Measurements from ENCODE around the gene OSBPL2.

OSBPL2 gene

GRCh38 chr20:62309947-62310756 lies 71.8 kb downstream of the OSBPL2 start:
- no peak for DNase-seq (ENCODE audit: low read depth in 4 of 4, low spot score in 1 of 4)

GRCh38 chr20:62310757-62311121 lies 72.4 kb downstream of the OSBPL2 start:
- no peak for DNase-seq (ENCODE audit: low read depth in 4 of 4, low spot score in 1 of 4)

DNA sequence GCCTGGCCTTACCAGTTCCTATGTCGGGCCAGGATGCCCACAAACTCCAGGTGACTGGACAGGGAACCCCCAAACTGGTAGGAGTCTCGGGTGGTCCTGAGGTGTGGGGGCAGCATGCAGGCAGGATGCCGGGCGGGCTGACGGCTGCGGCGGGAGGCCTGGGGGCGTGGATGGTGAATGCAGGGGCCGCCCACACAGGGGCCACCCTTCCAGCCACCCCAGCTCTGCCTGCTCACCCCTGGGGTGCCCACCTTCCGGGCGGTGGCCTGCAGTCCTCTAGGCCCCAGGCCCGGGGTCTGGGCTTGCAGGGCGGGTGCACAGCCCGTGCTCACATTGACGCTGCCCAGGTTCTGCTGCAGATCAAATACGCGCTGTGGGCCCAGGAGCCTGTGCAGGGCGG lies 72.8 kb downstream of the OSBPL2 start:
- no peak for DNase-seq (ENCODE audit: low read depth in 4 of 4, low spot score in 1 of 4)

DNA sequence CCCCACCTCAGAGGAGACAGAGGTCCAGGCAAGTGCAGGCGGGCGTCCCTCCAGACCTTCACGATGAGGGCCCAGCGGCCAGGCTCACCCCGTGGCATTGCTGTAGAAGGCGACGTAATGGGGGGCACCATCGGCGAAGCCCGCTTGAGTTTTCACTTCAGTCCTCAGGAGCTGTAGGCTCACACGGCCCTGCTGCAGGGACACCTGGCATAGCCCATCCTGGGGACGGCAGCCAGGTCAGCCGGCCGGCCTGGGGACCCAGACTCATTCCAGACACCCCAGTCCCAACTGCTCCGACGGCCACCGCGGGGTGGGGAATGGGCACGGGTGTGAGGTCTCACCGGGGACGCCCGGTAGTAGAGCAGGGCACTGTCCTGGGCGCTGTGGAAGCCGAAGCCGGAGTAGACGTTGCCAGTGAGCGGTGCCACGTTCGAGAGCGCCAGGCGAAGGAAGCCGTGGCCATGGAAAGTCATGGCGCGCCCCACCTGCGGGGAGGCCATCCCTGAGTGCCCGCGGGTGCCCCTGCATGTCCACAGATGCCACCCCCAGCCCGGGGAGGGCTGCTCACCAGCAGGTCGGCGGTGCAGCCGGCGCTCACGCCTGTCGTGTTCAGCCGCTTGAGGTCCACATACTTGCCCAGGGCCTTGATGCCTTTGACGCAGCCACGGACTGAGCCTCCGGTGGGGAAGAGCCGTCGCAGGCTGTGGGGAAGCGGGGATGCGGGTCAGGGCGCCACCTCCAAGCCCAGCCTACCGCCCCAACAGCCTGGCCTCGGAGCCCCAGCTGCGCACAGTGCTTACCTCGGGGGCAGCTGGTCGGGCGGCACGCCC lies 73.7 kb downstream of the OSBPL2 start:
- no peak for DNase-seq (ENCODE audit: low read depth in 4 of 4, low spot score in 1 of 4)

DNA sequence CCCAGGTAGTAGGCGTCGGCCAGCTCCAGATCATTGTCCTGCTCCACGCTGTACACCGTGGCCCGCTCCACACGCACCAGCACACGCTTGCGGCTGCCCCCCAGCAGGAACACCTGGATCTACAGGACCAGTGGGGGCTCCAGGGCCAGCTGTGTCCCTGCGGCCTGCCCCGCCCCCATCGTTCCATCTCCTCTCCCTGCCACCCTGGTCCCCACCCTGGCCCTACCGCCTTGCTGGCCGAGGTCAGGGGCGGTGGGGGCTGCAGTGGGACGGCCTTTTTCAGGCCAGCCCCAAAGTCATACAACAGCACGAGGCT lies 74.3 kb downstream of the OSBPL2 start:
- DNase-seq (ENCODE audit: low read depth in 4 of 4, low spot score in 1 of 4): no peak

DNA sequence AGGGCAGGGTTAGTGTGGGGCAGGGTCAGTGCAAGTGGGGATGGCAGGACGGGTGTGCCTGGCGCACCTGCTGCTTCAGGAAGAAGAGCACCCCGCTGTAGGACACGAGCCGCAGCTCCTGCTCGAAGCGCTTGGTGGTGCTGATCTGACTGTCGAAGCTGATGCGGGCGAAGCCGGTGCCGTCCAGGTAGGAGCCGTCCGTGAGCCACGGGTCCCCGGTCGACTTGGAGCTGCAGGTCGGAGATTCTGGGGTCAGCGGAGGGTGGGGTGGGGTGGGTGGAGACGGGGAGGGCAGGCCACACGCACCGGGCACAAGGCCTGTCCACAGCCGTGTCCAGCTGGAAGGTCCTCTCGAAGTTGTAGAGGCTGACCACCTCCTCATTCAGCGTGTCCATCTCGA lies 74.7 kb downstream of the OSBPL2 start:
- DNase-seq (ENCODE audit: low read depth in 4 of 4, low spot score in 1 of 4): no peak

GRCh38 chr20:62313460-62314338 lies 75.4 kb downstream of the OSBPL2 start:
- DNase-seq (ENCODE audit: low read depth in 4 of 4, low spot score in 1 of 4): no peak

GRCh38 chr20:62314339-62314638 lies 76.0 kb downstream of the OSBPL2 start:
- DNase-seq (ENCODE audit: low read depth in 4 of 4, low spot score in 1 of 4): no peak

DNA sequence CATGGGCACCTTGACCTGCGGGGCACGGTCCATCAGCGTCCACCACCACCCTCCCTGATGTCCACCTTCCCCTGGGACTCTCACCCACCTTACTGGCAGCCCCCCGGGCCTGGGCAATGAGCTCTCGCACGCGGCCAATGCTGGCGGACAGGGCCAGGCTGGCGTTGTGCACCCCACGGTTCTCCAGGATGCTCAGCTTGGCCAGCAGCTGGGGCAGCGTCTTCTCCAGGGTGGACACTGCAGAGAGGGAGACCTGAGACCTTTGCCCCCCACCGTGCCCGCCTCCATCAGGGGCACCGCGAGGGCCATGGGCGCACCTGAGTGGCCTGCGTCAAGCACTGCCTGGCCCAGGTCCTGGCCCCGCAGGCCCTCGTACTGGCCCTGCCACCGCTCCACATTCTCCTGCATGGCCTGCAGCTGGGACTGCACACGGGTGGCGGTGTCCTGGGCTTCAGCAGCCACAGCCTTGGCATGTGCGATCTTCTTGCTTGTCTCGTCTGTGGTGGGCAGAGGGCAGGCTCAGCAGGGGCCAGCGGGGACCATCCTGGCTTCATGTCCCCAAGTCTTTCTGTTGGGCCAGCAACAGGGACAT lies 76.5 kb downstream of the OSBPL2 start:
- DNase-seq (ENCODE audit: low read depth in 4 of 4, low spot score in 1 of 4): no peak

GRCh38 chr20:62315773-62316172 lies 77.5 kb downstream of the OSBPL2 start:
- no peak for DNase-seq (ENCODE audit: low read depth in 4 of 4, low spot score in 1 of 4)

DNA sequence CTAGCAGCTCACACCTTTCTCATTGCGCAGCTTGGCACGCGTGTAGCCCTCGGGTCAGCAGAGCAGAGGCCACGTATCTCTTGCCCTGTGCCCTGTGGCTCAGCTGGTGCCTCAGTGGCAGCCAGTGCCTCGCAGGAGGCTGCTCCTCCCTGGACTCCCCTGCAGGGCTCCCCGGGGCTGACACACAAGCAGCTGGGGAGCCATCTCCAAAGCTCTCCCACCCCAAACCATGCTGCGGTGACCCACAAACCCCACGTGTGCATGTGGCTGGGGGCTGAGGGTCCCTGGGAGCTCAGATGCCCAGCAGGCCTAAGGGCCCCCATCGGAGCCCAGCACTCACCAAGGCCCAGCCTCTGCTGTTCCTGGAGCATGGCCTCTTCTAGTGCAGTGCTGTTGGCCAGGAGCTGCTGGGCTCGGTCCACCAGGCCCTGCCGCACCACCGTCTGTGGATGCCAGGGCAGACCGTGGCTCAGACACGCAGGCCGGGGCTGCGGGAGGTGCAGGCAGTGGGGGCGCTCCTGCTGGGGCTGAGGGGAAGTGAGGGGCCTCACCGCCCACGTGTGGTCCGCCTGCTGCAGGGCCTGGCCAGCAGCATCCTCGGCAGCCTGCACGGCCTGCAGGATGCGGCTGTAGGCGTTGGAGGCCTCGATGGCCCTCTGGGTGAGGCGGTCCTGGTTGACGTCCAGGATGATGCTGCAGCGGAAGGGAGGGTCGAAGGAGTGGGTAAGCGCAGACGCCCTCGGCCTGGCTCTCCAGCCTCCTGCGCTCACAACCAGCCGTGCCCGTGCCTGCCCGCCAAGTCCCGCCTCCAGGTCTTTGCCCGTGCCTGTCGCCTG lies 78.2 kb downstream of the OSBPL2 start:
- no peak for DNase-seq (ENCODE audit: low read depth in 4 of 4, low spot score in 1 of 4)

- no peak for DNase-seq (ENCODE audit: low read depth in 4 of 4, low spot score in 1 of 4)
Observed at GRCh38 chr20:62317167-62317655, 78.9 kb downstream of the OSBPL2 start.

DNA sequence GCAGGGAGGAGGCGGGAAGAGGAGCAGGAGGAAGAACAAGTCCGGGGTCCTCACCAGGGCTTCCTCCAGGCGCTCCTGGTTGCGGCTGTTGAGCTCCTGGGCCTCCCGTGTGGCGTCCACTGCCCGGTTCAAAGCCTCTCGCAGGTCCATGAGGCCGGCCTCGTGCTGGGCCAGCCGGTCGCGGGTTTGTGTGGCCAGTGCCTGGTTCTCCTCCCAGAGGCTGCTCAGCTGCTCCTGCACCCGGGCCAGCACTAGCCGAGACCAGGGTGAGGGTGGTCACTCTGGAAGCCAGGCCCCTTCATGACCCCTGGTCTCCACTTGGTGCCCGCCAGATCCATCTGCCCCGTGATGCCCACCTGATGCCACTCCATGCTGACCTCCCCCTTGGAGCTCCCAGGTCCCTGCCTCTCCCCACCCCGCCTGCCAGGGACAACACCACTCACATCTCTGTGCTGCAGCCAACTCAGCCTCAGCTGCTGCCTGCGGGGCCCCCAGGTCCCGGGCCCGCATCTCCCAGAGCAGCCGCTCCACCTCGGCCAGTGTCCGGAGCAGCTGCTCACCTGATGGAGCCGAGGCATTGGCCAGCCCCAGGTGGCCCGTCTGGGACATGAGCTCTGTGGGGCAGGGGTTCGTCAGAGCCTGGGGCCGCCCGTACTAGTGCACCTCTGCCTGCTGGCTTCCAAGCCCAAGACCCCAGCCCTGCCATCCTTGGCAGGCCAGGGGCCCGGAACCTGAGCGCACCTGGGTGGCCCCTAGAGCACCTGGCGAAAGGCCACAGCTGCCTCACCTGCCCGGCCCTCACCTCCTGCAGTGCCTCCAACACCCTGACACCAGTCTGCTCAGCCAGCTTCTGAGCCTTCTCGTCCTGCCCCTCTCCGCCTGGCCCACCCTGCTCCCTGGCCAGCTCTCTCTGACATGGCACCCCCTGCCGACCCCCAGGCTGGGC lies 80.4 kb downstream of the OSBPL2 start:
- no peak for DNase-seq (ENCODE audit: low read depth in 4 of 4, low spot score in 1 of 4)

DNA sequence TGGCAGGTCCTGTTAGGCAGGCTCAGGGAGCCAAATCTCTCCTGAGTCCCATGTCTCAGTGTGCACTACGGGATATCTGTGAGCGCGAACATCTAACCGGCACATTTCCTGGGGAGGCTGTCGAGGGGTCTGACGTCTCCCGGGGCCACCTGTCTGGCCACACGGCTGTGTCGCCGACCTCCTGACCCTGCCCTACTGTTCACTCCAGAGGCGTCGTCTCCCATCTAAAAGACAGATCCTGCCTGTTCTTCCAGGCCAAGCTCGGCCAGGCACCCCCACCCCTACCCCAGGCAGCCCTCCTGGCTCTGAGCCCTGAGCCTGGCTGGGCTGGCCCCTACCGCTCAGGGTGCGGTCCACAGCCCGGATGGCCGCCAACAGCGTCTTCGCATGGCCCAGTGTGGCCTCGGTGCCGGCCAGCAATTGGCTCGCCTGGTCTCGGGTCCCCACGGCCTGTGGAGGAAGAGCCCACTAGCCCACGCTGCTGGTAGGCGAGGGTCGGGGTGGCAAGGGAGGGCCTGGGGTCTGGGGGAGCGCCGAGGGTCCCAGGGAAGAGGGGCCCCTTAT lies 81.1 kb downstream of the OSBPL2 start:
- no peak for DNase-seq (ENCODE audit: low read depth in 4 of 4, low spot score in 1 of 4)

- no peak for DNase-seq (ENCODE audit: low read depth in 4 of 4, low spot score in 1 of 4)
Observed at GRCh38 chr20:62320581-62321354, 82.4 kb downstream of the OSBPL2 start.

DNA sequence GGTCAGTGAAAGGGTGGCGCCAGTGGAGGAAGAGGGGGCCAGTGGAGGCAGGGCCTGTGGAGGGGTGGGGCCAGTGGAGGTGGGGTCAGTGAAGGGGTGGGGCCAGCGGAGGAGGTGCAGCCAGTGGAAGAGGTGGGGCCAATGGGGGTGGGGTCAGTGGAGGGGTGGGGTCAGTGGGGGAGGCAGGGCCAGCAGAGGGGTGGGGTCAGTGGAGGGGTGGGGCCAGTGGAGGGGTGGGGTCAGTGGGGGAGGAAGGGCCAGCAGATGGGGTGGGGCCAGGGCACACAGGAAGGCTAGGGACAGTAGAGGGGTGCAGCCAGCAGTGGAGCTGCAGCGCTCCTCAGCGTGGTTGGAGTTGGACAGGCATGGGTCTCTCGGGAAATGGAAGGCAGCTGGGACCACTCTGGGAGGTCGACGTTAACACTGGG lies 83.2 kb downstream of the OSBPL2 start:
- DNase-seq (ENCODE audit: low read depth in 4 of 4, low spot score in 1 of 4): no peak

GRCh38 chr20:62321975-62322374 lies 83.7 kb downstream of the OSBPL2 start:
- DNase-seq (ENCODE audit: low read depth in 4 of 4, low spot score in 1 of 4): no peak

DNA sequence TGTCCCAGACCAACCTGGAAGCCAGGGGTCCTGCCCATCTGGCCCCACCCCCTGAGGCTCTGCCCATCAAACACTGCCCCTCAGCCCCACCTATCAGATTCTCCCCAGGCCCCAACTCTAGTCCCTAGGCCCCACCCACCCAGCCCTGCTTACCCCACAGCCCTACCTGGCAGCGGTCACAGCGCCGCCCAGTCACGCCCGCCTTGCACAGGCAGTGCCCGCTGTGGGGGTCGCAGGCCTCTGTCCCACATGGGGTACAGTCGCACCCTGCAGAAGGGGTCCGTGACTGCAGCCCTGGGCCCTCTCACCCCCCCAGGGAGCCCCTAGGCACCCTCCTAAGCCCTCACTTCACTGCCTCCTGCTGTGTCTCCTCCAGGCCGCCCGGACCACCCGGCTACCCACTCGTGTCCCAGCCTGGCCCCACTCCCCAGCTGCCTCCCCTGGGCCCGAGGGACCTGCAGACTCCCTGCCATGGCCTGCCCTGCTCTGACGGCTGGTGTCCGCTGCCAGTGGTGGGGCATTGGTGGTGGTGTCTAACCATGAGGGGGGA lies 84.2 kb downstream of the OSBPL2 start:
- no peak for DNase-seq (ENCODE audit: low read depth in 4 of 4, low spot score in 1 of 4)
